Stimulated activated CD4-positive, alpha-beta T cell treated with anti-CD3 and anti-CD28 coated beads, Interleukin-1b, Interleukin-23, amount 100 ng/mL, for 48 hours (primary cell): ENCODE results near the gene XIRP1.

Experiments
- DNase-seq: peaks from one replicate; pipeline ENCODE4 v3.0.0-alpha.2; 2020

Gene XIRP1

GRCh38 chr3:39141171-39141995 is 51.0 kb downstream of the XIRP1 start:
- no peak for DNase-seq

GRCh38 chr3:39140341-39140971 is 51.9 kb downstream of the XIRP1 start:
- DNase-seq: no peak

- no peak for DNase-seq
Measured at GRCh38 chr3:39139442-39139841, 53.0 kb downstream of the XIRP1 start.

DNA sequence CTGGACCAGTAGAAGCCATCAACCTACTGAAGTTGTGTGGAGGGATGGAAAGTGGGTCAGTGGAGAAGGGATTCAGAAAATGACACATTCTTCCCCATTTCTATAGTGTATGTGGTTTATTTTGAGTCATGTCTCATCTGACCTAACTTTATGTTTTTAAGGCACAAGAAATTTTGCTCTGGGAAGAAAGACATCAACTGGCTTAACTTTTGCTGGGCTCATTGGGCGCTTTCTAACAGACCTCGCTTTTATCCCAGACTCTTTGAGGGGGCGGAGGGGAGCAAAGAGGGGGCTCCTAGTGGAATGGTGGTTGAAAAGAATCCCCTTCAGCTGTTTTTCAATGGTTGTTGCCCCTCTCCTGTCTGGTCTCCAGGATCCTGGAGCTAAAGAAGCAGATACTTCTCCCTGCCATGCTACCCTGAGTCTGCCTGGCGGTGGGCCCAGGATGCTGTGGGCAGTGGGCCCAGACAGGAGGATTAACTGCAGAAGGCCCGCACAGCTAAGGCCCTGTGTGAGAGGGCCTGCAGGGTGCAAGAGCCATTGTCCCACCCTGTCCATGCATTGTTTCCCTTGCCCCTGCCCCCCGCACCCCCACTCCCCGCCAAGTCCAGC is 53.5 kb downstream of the XIRP1 start:
- DNase-seq: no peak

- no peak for DNase-seq
Measured at GRCh38 chr3:39137991-39138803, 54.2 kb downstream of the XIRP1 start.

DNA sequence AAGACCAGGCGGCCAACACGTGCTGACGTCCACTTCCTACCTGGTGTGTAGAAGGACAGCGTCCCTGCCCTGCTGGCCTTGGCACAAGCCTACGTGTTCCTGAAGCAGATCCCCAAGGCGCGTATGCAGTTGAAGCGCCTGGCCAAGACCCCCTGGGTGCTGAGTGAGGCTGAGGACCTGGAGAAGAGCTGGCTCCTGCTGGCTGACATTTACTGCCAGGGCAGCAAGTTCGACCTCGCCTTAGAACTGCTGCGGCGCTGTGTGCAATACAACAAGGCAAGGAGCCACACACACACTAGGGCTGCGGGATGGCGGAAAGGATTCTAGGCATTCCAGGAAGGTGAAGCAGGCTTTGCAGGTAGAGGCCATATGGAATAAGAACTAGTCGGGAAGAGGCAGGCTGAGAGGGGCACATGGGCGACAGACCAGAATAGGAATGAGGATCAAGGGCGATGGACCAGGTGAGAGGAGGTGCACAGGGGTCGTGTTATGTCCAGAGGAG is 54.9 kb downstream of the XIRP1 start:
- no peak for DNase-seq

DNA sequence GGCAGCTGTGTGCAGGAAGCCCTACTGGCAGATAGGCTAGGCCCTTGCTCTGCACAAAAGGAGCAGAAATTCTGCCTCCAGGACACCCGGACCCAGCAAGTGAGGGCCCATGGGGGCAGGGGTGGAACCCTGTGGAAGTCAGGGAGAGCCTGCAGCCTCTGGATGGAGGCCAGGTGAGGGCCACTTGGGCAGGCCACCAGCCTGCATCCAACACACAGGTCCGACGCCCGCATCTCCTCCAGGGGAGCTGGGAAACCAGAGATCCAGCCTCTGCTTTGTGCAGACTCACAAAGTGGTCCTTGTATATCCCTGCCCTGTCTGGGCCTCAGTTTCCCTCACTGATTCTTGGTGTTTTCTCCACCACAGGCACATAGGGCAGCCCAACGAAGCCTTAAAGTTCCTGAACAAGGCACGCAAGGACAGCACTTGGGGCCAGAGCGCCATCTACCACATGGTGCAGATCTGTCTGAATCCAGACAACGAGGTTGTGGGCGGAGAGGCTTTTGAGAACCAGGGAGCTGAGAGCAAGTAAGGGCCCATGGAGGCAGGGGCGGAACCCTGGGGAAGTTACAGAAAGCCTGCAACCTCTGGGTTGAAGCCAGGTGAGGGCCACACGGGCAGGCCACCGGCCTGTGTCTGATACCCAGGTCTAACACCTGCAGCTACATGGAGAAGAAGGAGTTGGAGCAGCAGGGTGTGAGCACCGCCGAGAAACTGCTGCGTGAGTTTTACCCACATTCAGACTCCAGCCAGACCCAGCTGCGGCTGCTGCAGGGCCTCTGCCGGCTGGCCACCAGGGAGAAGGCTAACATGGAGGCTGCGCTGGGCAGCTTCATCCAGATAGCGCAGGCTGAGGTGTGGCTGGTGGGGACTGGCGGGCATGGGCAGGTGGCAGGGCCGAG is 55.6 kb downstream of the XIRP1 start:
- DNase-seq: no peak

GRCh38 chr3:39135170-39135805 is 57.1 kb downstream of the XIRP1 start:
- no peak for DNase-seq

- DNase-seq: no peak
Measured at GRCh38 chr3:39134305-39134704, 58.1 kb downstream of the XIRP1 start.

DNA sequence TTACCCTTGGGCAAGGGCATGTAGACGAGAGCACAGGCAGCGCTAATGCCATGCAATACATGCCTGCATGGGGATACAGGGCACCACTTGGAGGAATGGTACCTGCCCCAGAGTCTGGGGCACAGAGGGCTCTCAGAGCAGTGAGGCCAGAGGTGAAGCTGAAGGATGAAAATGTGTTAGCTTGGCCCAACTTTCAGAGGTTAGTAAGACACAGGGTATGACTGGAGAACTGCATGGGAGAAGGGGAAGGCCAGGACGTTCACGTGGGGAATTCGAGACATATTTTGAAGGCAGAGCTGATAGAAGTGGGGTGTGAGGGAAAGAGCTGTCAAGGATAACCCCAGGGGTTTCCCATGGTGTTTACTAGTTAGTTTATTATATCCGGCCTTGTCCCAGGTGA is 58.6 kb downstream of the XIRP1 start:
- no peak for DNase-seq
